Keratinocyte (primary cell): ENCODE results near the gene DMRTA2.

Experiments used
- CTCF ChIP-seq, 3 experiments: IDR thresholded peaks in 1 of 3; conservative IDR thresholded peaks in 1 of 3; optimal IDR thresholded peaks in 1 of 3; 2 replicates in 2 of 3; 3 replicates in 1 of 3; pipeline versions ENCODE3 to v1.5.1; 2011; ENCODE audit warnings: low read length in 3 of 3, mild to moderate bottlenecking in 3 of 3, moderate library complexity in 2 of 3, control low read depth in 1 of 3, inconsistent platforms in 1 of 3; ENCODE audit not compliant: insufficient read depth in 2 of 3; ENCODE audit errors: extremely low read depth in 1 of 3
- EZH2 ChIP-seq: IDR thresholded peaks from one replicate; pipeline ENCODE4 v1.6.1; 2012; ENCODE audit warnings: inconsistent platforms, mild to moderate bottlenecking, low read length, moderate library complexity

- TF ChIP-seq CTCF (optimal IDR thresholded peaks at IDR 0.05 in 1 of 3, IDR thresholded peaks at IDR 0.05 in 1 of 3, conservative IDR thresholded peaks at IDR 0.05 in 1 of 3; ENCODE audit: extremely low read depth in 1 of 3, insufficient read depth in 2 of 3, low read length in 3 of 3) (no peak), EZH2 (peak; percentile 46)
Observed at GRCh38 chr1:50416553-50417453, 6.4 kb downstream of the DMRTA2 start.
